Putamen (tissue), 1 donor: ENCODE measurements around the gene XPA.
"Not testable (repeated sequence)": the region's sequence is repeated elsewhere in the genome, so short reads cannot be mapped to it uniquely, and the experiment has no call there.

Experiments used
- DNase-seq: peaks from one replicate; pipeline ENCODE4 v3.0.0-alpha.2; 2016; ENCODE audit warnings: low spot score

Gene XPA

GRCh38 chr9:97696803-97697601 is at the start of gene XPA:
TSS of gene XPA (minus strand) at chr9:97697340. CDS start at chr9:97697292, 48 bp downstream.
- DNase-seq: peak; percentile 96

GRCh38 chr9:97744710-97745708 is 47.9 kb upstream of the XPA start:
- DNase-seq: no peak

DNA sequence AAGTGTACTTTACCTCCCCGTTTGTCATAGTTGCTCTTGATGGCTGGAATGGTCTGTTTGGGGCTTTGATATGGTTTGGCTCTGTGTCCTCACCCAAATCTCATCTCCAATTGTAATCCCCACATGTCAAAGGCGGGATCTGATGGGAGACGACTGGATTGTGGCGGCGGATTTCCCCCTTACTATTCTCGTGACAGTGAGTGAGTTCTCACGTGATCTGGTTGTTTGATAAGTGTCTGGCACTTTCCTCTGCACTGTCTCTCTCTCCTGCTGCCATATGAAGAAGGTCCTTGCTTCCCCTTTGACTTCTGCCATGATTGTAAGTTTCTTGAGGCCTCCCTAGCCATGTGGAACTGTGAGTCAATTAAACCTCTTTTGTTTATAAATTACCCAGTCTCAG is 46.9 kb upstream of the XPA start:
- not testable (repeated sequence) for DNase-seq

DNA sequence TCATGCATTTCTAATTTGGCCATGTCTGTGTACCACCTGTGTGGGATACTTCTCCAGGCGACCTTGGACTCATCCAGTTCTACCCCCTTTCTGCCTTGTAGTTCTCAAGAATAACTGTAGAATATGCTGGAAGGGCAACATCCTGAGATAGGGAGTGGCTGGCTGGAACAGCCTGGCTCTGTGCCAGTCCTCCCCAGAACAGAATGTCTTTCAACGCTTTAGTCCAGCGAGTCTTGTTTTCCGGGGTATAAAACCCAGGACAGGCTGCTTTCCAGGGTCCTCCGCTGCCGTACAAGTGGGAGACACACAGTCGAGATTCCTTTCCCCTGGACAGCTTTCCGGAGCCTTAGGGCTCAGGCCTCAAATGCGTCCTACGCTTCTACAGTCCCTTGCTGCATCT is 45.4 kb upstream of the XPA start:
- no peak for DNase-seq

DNA sequence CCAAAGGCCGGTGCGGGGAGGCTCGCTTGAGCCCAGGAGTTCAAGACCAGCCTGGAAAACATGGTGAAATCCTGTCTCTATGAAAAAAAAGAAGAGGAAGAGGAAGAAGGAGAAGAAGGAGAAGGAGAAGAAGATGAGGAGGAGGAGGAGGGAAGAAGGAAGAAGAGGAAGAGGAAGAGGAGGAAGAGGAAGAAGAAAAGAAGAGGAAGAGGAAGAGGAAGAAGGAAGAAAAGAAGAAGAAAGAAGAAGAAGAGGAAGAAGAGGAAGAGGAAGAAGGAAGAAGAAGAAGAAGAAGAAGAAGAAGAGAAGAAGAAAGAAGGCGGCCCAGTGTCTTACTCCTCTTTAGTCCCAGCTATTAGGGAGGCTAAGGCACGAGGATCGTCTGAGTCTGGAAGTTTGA is 44.8 kb upstream of the XPA start:
- no peak for DNase-seq

DNA sequence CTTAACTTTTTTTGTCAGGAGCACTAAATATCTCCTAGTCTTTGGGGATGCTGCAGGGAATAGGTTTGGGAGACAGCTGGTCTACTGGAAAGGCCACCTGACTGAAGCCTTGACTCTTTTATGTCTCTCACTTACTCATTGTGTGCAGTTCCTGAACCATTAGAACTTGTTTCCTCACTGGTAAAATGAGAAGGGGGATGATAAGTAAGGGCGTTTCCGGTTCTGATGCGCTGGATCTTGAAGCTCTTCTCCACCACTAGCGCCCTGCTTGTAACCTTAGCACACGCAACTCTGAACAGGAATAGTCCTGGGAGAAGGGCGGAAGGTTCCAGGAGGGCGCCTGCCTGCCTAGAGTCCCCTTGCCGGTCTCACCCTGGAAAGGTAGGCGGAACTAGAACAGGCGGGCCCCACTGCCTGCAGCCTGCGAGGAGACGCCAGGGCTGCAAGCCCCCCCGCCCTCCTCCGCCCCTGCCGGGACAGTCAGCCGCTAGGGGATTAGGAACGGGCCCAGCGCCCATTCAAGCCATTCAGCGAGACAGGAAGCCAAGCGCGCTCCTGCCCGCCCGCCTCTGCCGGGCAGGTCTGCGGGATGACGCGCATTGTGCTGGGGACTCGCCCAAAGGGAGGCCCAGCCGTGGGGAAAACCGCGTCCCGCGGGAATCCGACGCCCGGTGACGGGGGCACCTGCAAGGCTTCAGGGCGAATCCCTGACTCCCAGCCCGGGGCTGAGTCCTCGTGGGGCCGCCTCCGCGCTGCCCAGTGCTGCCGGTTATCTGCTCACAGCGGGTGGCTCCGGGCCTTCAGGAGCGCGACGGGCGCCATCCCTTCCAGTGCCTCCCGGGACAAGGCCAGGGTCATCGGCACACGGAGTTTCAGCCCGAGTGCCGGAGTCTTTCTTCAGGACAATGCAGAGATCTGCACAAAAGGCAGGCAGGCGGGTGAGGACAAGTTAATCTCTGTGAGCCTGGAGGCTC is 44.0 kb upstream of the XPA start:
- no peak for DNase-seq

DNA sequence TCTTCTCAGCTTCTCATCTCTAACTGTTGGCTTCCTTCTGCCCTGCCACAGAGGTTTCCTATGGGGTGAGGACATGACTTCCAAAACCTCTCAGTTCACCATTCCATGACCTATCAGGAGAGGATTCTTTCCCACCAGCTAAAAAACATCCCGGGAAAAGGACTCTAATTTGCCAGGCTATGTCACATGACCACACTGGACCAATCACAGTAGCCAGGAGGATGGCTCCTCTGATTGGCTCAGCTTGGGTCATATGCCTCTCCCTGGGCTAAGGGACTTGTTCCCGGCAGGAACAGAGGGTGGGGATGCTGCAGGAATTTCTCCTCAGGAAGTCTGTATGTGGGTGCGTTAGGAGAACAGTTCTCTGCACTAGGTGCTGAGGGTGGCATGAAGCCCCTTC is 40.3 kb upstream of the XPA start:
- peak; percentile 4 for DNase-seq

- DNase-seq: no peak
Measured at GRCh38 chr9:97735070-97735600, 38.0 kb upstream of the XPA start.

DNA sequence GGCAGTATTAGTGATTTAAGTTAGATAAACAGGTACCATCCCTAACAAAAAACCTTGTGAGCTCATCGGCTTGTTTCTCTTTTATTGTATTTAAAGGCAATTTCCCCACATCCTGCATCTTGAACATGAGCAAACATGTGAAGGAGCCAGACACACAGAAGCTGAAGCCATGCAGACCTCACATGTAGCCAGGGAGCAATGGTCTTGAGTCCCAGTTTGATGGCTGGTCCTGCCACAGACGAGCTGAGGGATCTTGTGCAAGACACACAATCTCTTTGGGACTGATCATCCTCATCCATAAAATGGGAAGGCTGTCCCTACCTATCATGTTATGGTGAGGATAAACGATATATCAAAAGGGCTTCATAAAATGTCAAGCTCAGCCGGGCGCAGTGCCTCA is 29.6 kb upstream of the XPA start:
- no peak for DNase-seq

DNA sequence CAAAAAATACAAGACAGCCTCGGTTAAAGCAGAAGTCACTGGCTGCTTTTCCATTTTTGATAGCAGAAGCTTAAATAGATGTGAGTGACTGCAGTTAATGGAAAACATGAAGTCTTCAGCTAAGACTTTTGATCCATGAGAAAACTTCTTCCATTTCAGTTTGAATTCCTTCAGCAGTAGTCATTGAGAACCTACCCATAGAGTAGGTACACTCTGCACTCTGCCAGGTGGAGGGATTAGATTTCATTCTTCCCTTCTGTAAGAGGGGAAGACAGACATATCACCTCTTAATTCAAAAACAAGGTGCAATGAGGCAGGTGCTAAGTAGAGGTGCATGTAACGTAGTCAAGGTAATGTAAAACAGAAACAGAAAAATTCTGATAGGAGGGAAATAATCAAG is 26.7 kb upstream of the XPA start:
- DNase-seq: no peak

DNA sequence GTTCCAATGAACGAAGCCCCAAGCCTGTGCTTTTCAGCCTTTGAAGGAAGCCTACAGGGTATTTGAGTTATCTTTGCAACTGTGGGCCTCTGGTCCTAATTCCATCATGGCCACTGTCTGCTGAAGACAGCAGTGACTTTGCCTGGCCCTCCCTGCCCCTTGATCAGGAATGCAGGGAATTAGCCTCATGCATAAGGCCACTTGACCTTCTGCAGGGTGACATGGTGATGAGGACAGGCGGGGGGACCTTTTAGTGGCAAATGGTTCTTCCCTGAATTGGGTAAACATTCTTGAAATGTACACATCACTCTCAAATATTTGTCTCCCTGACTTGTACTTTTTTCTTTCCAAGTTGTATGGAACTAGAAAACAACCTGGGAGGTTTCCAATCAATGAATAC is 25.2 kb upstream of the XPA start:
- no peak for DNase-seq

GRCh38 chr9:97721396-97721795 is 24.3 kb upstream of the XPA start:
- no peak for DNase-seq

DNA sequence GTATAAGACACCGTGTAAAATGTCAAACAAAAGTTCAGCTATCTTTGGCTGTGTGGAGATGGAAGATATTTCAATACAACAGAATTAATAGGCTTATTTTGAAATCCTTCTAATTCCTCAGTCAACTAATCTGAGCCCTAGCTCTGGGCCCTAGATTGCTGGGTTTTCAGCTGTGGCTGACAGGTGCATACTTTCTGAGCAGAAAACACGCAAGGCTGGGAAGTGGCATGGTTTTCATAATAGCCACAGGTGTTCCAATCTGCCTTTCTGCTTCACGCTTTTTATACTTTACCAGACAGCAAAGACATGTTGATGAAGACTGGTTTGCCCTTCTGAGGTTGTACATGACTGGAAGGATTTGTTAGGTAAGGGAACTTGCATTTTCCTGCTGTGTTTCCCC is 20.7 kb upstream of the XPA start:
- no peak for DNase-seq

GRCh38 chr9:97714435-97714834 is 17.3 kb upstream of the XPA start:
- no peak for DNase-seq

DNA sequence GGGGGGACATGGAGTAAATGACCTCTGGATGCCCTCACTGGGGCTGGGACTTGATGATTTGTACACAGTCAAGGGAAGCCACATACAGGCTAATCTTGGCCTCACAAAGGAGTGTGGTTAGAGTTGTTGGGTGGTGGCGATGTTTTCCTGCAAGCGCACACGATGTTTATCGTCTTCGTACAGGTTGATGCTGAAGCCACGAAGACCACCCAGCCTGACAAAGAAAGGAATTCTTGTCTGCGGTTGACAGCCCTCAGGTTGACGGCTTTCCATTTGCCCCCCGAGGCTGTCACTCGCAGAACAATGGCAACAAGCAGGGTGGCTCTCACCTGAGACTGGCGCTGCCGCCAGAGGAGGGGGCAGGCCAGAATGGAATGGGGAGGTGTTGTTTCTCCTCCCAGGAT is 14.1 kb upstream of the XPA start:
- DNase-seq: no peak

DNA sequence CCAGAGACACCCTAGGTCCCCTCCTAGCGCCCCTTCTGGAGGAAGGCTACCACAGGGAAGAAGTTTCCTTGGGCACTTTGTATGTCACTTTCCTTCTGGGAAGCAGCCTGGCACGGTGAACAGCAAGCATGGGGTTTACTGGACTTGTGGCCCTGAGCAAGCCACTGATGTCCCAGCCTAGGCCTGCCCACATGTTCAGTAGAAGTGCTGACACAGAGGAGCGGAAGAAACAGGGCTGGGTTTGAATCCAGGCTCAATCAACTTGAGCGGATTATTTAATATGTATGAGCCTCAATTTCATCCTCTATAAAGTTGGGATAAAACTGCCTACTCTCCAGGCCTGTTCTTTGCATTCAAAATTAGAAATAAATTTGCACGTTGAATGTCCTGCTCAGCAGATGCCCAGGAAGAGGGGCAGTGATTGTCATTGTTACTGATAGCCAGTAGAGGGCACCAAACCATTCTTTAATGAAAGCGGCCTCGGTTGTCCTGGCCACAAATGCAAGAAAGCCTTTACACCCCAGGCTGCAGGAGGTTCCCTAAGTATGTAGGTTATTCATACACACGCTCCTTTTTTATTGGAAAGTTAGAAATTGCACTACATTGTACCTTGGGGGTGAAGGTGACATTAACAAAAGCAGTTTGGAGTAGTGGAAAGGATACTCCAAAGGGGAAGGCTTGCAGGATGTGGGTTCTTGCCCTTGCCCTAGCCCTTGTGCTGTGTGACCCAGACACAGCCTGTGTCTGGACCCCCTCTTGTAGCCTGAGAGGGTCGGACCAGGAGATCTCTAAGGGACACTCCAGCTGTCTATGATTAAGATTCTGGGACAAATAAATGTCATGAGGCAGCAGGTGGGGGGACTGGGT is 13.4 kb upstream of the XPA start:
- peak; percentile 62 for DNase-seq

DNA sequence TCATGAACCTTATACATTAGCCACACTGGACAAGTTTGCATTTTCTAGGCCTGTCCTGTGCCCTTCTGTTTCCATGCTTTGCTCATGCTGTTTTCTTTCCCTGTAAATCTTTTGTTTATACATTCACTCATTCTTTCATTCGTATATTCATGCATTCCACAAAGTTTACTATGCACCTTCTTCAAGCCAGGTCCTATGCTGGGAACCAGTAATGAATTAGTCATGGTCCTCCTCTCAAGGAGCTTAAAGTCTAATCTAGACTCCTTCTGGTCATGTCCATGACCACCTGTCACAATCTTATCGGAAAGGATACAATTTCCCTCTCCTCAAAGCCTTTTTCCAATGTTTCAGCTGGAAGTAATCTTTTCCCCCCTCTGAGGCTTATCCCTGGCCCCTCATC is 9.1 kb upstream of the XPA start:
- DNase-seq: no peak

DNA sequence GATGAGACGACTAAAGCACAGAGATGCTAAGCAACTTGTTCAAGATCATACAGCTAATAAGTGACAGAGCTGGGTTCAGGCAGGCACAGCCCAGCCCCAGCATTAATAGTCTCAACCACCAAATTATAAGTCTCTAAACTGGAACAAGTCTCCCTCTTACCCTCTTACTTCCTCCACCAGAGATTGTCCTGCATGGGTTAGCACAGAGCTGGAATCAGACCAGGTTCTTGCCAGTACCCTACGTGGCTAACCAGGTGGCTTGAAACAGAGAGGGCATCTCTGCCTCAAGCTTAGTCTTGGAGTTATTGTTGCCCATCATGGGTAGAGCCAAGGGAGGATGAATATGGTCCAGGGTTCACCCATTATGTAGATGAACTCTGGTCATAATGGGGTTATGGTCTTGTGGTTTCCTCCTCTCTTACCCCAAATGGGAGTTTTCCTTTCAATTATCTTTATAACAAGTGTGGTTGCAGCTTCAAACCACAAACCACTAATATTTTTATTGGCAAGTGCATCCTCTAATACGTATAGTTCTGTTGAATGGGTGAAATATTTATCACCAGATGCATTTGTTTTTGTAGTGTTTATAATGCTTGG is 8.3 kb upstream of the XPA start:
- no peak for DNase-seq

DNA sequence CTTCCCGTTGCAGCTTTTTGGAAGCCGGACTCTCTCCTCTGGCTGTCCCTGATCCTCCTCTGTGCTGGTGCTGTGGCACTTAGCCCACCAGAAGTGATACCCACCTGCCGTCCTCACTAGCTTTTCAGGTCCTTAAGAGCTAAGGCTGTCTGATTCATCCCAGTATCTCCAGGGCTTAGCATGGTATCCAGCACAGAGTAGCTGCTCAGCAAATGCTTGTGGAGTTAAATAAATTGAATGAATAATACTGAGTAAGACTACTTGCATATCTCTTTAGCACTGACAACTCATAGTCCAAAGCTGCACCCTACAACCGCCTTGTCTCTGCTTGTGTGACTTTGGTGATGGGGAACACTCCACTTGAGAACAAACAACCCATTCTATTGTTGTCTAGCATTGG is 7.7 kb upstream of the XPA start:
- no peak for DNase-seq

- DNase-seq: no peak
Measured at GRCh38 chr9:97704345-97704677, 7.2 kb upstream of the XPA start.
